ENCODE results near the gene NEMP2.
"Not testable (repeated sequence)": the region's sequence is repeated elsewhere in the genome, so short reads cannot be mapped to it uniquely, and the experiment has no call there.

Gene NEMP2

GRCh38 chr2:190500054-190500502 lies 34.4 kb downstream of the NEMP2 start:
- no peaks in the 10 kb centered on the region for H3K79me2 ChIP-seq (ENCODE audit: insufficient read depth, low read depth)
- H3K36me3 ChIP-seq (ENCODE audit: insufficient read depth): no peaks in the 10 kb centered on the region
- no peaks in the 10 kb centered on the region for H3K27me3 ChIP-seq (ENCODE audit: insufficient read depth, low read depth)
- no peak overlapping the region for H3K4me2 ChIP-seq
- no peak overlapping the region for H3K9ac ChIP-seq
- H3K4me1 ChIP-seq (ENCODE audit: low read depth, poor library complexity, severe bottlenecking): no peaks in the 10 kb centered on the region
- no peak overlapping the region for H3K4me3 ChIP-seq (IDR thresholded peaks at IDR 0.05; ENCODE audit: insufficient read depth, low read depth, low read length)
- H3K27ac ChIP-seq: no peak overlapping the region
- H4K20me1 ChIP-seq (ENCODE audit: insufficient read depth): no peaks in the 10 kb centered on the region
- TF ChIP-seq CTCF (conservative IDR thresholded peaks at IDR 0.05; ENCODE audit: low read depth, low read length): no peak
- H2AFZ ChIP-seq (ENCODE audit: low read depth): no peak overlapping the region

GRCh38 chr2:190499273-190499672 lies 35.2 kb downstream of the NEMP2 start:
- no peaks in the 10 kb centered on the region for H3K27me3 ChIP-seq (ENCODE audit: insufficient read depth, low read depth)
- no peak overlapping the region for H3K4me3 ChIP-seq (IDR thresholded peaks at IDR 0.05; ENCODE audit: insufficient read depth, low read depth, low read length)
- TF ChIP-seq CTCF (conservative IDR thresholded peaks at IDR 0.05; ENCODE audit: low read depth, low read length): no peak
- H2AFZ ChIP-seq (ENCODE audit: low read depth): no peak overlapping the region
- H3K36me3 ChIP-seq (ENCODE audit: insufficient read depth): no peaks in the 10 kb centered on the region
- H3K4me1 ChIP-seq (ENCODE audit: low read depth, poor library complexity, severe bottlenecking): no peaks in the 10 kb centered on the region
- H3K27ac ChIP-seq: no peak overlapping the region
- no peak overlapping the region for H3K9ac ChIP-seq
- no peaks in the 10 kb centered on the region for H4K20me1 ChIP-seq (ENCODE audit: insufficient read depth)
- no peaks in the 10 kb centered on the region for H3K79me2 ChIP-seq (ENCODE audit: insufficient read depth, low read depth)
- no peak overlapping the region for H3K4me2 ChIP-seq

- H3K4me3 ChIP-seq (IDR thresholded peaks at IDR 0.05; ENCODE audit: insufficient read depth, low read depth, low read length): no peak overlapping the region
- H3K9ac ChIP-seq: no peak overlapping the region
- H3K4me2 ChIP-seq: no peak overlapping the region
- H2AFZ ChIP-seq (ENCODE audit: low read depth): no peak overlapping the region
- no peak for TF ChIP-seq CTCF (conservative IDR thresholded peaks at IDR 0.05; ENCODE audit: low read depth, low read length)
- no peaks in the 10 kb centered on the region for H3K27me3 ChIP-seq (ENCODE audit: insufficient read depth, low read depth)
- H3K4me1 ChIP-seq (ENCODE audit: low read depth, poor library complexity, severe bottlenecking): no peaks in the 10 kb centered on the region
- H3K36me3 ChIP-seq (ENCODE audit: insufficient read depth): no peaks in the 10 kb centered on the region
- H3K79me2 ChIP-seq (ENCODE audit: insufficient read depth, low read depth): no peaks in the 10 kb centered on the region
- H4K20me1 ChIP-seq (ENCODE audit: insufficient read depth): no peaks in the 10 kb centered on the region
- no peak overlapping the region for H3K27ac ChIP-seq
Measured at GRCh38 chr2:190497428-190497827, 37.1 kb downstream of the NEMP2 start.

GRCh38 chr2:190494600-190495227 lies 39.8 kb downstream of the NEMP2 start:
- H3K36me3 ChIP-seq (ENCODE audit: insufficient read depth); H3K27me3 ChIP-seq (ENCODE audit: insufficient read depth, low read depth): not testable (repeated sequence)

GRCh38 chr2:190493095-190493494 lies 41.4 kb downstream of the NEMP2 start:
- Histone ChIP-seq H3K27me3 (ENCODE audit: insufficient read depth, low read depth) (no peaks in the 10 kb centered on the region), H2AFZ (ENCODE audit: low read depth) (no peak overlapping the region), H3K4me1 (ENCODE audit: low read depth, poor library complexity, severe bottlenecking) (no peaks in the 10 kb centered on the region), H3K36me3 (ENCODE audit: insufficient read depth) (no peaks in the 10 kb centered on the region), H3K79me2 (ENCODE audit: insufficient read depth, low read depth) (no peaks in the 10 kb centered on the region), H3K9ac (no peak overlapping the region), H4K20me1 (ENCODE audit: insufficient read depth) (no peaks in the 10 kb centered on the region), H3K27ac (no peak overlapping the region), H3K4me3 (IDR thresholded peaks at IDR 0.05; ENCODE audit: insufficient read depth, low read depth, low read length) (no peak overlapping the region), H3K4me2 (no peak overlapping the region)
- no peak for TF ChIP-seq CTCF (conservative IDR thresholded peaks at IDR 0.05; ENCODE audit: low read depth, low read length)

More at GRCh38 chr2:190494600-190495227, 39.8 kb downstream of the NEMP2 start:
- H3K27ac ChIP-seq; H3K4me1 ChIP-seq (ENCODE audit: low read depth, poor library complexity, severe bottlenecking); H3K4me3 ChIP-seq (IDR thresholded peaks at IDR 0.05; ENCODE audit: insufficient read depth, low read depth, low read length); H2AFZ ChIP-seq (ENCODE audit: low read depth); H3K79me2 ChIP-seq (ENCODE audit: insufficient read depth, low read depth); H4K20me1 ChIP-seq (ENCODE audit: insufficient read depth); H3K9ac ChIP-seq; H3K4me2 ChIP-seq: not testable (repeated sequence)
